ENCODE data around the gene NONO.
A peak's percentile ranks its signal among the peaks of the same experiment; 100 is the strongest.
"Not testable (repeated sequence)": the region's sequence is repeated elsewhere in the genome, so short reads cannot be mapped to it uniquely, and the experiment has no call there.

Gene NONO

GRCh38 chrX:71283403-71284143 lies at the start of gene NONO:
NONO (plus strand) TSS chrX:71283635; CDS start chrX:71290638, 7,003 bp downstream.
- DNase-seq (ENCODE audit: extremely low read depth in 1 of 2, low read depth in 1 of 2), result peak; percentile 54 to 67

GRCh38 chrX:71235482-71235881 lies 48.0 kb upstream of the NONO start:
- no peak for DNase-seq (ENCODE audit: extremely low read depth in 1 of 2, low read depth in 1 of 2)

- no peak for DNase-seq (ENCODE audit: extremely low read depth in 1 of 2, low read depth in 1 of 2)
Observed at GRCh38 chrX:71236836-71237235, 46.6 kb upstream of the NONO start.

- no peak for DNase-seq (ENCODE audit: extremely low read depth in 1 of 2, low read depth in 1 of 2)
Observed at GRCh38 chrX:71239781-71240180, 43.7 kb upstream of the NONO start.

GRCh38 chrX:71241301-71241700 lies 42.1 kb upstream of the NONO start:
- DNase-seq (ENCODE audit: extremely low read depth in 1 of 2, low read depth in 1 of 2), result no peak

- no peak for DNase-seq (ENCODE audit: extremely low read depth in 1 of 2, low read depth in 1 of 2)
Observed at GRCh38 chrX:71244359-71245128, 38.9 kb upstream of the NONO start.

- no peak for DNase-seq (ENCODE audit: extremely low read depth in 1 of 2, low read depth in 1 of 2)
Observed at GRCh38 chrX:71245159-71245558, 38.3 kb upstream of the NONO start.

- DNase-seq (ENCODE audit: extremely low read depth in 1 of 2, low read depth in 1 of 2), result no peak
Observed at GRCh38 chrX:71250841-71251240, 32.6 kb upstream of the NONO start.

GRCh38 chrX:71251466-71251973 lies 31.9 kb upstream of the NONO start:
- DNase-seq (ENCODE audit: extremely low read depth in 1 of 2, low read depth in 1 of 2), result no peak

GRCh38 chrX:71252221-71252620 lies 31.2 kb upstream of the NONO start:
- no peak for DNase-seq (ENCODE audit: extremely low read depth in 1 of 2, low read depth in 1 of 2)

- DNase-seq (ENCODE audit: extremely low read depth in 1 of 2, low read depth in 1 of 2), result peak in 1 of 2 donors; percentile 5
Observed at GRCh38 chrX:71253253-71254091, 30.0 kb upstream of the NONO start.

- DNase-seq (ENCODE audit: extremely low read depth in 1 of 2, low read depth in 1 of 2), result peak; percentile 44 to 57
Observed at GRCh38 chrX:71254092-71254963, 29.1 kb upstream of the NONO start, which contains the start of gene ZMYM3. ZMYM3 (minus strand) TSS chrX:71254140; CDS start chrX:71253255, 885 bp downstream.

GRCh38 chrX:71256051-71256450 lies 27.4 kb upstream of the NONO start:
- no peak for DNase-seq (ENCODE audit: extremely low read depth in 1 of 2, low read depth in 1 of 2)

GRCh38 chrX:71256856-71257255 lies 26.6 kb upstream of the NONO start:
- no peak for DNase-seq (ENCODE audit: extremely low read depth in 1 of 2, low read depth in 1 of 2)

- not testable (repeated sequence) for DNase-seq (ENCODE audit: extremely low read depth in 1 of 2, low read depth in 1 of 2)
Observed at GRCh38 chrX:71268624-71269023, 14.8 kb upstream of the NONO start.

GRCh38 chrX:71269801-71270395 lies 13.5 kb upstream of the NONO start:
- no peak for DNase-seq (ENCODE audit: extremely low read depth in 1 of 2, low read depth in 1 of 2)

- not testable (repeated sequence) for DNase-seq (ENCODE audit: extremely low read depth in 1 of 2, low read depth in 1 of 2)
Observed at GRCh38 chrX:71272313-71272712, 11.1 kb upstream of the NONO start.

- not testable (repeated sequence) for DNase-seq (ENCODE audit: extremely low read depth in 1 of 2, low read depth in 1 of 2)
Observed at GRCh38 chrX:71281300-71281699, 2.1 kb upstream of the NONO start.

Measured in activated CD8-positive, alpha-beta memory T cell treated with anti-CD3 and anti-CD28 coated beads for 1 hour (primary cell).